ACC112 (cell line): ENCODE measurements around the gene SGCG.

Source experiments
- H2AFZ ChIP-seq: fragments of 200-600 bp; sonication (generic); one replicate; pipeline ENCODE4 v1.6.0; 2017; ENCODE audit warnings: antibody characterized with exemption, low read length; ENCODE audit not compliant: unreplicated experiment
- H3K27ac ChIP-seq: fragments of 200-600 bp; sonication (generic); 2 replicates; pipeline ENCODE4 v1.5.1; 2014; ENCODE audit warnings: low read depth, mild to moderate bottlenecking, antibody characterized with exemption, low read length, moderate library complexity
- H3K27me3 ChIP-seq: fragments of 200-600 bp; sonication (generic); 2 replicates; pipeline ENCODE4 v1.6.1; 2014; ENCODE audit warnings: mild to moderate bottlenecking, antibody characterized with exemption, low read length, moderate library complexity, mixed read lengths; ENCODE audit not compliant: insufficient read depth
- H3K36me3 ChIP-seq: fragments of 200-600 bp; sonication (generic); 2 replicates; pipeline ENCODE4 v1.6.1; 2016; ENCODE audit warnings: mild to moderate bottlenecking, antibody characterized with exemption, low read length, moderate library complexity, mixed read lengths; ENCODE audit not compliant: insufficient read depth
- H3K4me1 ChIP-seq: fragments of 200-600 bp; sonication (generic); one replicate; pipeline ENCODE4 v1.6.1; 2016; ENCODE audit warnings: low read length, mixed read lengths; ENCODE audit not compliant: insufficient read depth, unreplicated experiment, control insufficient read depth
- H3K4me3 ChIP-seq: fragments of 200-600 bp; sonication (generic); 2 replicates; pipeline ENCODE4 v1.5.1; 2014; ENCODE audit warnings: mild to moderate bottlenecking, low read depth, low read length
- H3K79me2 ChIP-seq: fragments of 200-600 bp; sonication (generic); one replicate; pipeline ENCODE4 v1.6.0; 2016; ENCODE audit warnings: low read length; ENCODE audit not compliant: control insufficient read depth, unreplicated experiment, insufficient read depth

The SGCG gene

GRCh38 chr13:23159760-23160637 is 20.8 kb upstream of the SGCG start:
- Histone ChIP-seq H3K4me1 (no peaks in the 10 kb centered on the region), H3K79me2 (no peaks in the 10 kb centered on the region), H3K27me3 (peaks cover 41% of the 10 kb centered on the region), H3K4me3 (peak overlapping the region; percentile 64), H2AFZ (no peak overlapping the region), H3K36me3 (no peaks in the 10 kb centered on the region), H3K27ac (no peak overlapping the region)

- Histone ChIP-seq H3K27ac (no peak overlapping the region), H3K27me3 (peaks cover 41% of the 10 kb centered on the region), H3K4me3 (no peak overlapping the region), H3K36me3 (no peaks in the 10 kb centered on the region), H2AFZ (no peak overlapping the region), H3K4me1 (no peaks in the 10 kb centered on the region), H3K79me2 (no peaks in the 10 kb centered on the region)
These were observed 19.9 kb upstream of the SGCG start for GRCh38 chr13:23160638-23161480.

GRCh38 chr13:23161481-23161825 is 19.3 kb upstream of the SGCG start:
- H3K4me1 ChIP-seq: no peaks in the 10 kb centered on the region
- H3K36me3 ChIP-seq: no peaks in the 10 kb centered on the region
- H3K27me3 ChIP-seq: peaks cover 41% of the 10 kb centered on the region
- H3K79me2 ChIP-seq: no peaks in the 10 kb centered on the region
- no peak overlapping the region for H2AFZ ChIP-seq
- no peak overlapping the region for H3K4me3 ChIP-seq
- H3K27ac ChIP-seq: no peak overlapping the region

- Histone ChIP-seq H3K36me3 (no peaks in the 10 kb centered on the region), H3K79me2 (no peaks in the 10 kb centered on the region), H2AFZ (no peak overlapping the region), H3K4me3 (no peak overlapping the region), H3K27me3 (no peaks in the 10 kb centered on the region), H3K27ac (no peak overlapping the region), H3K4me1 (no peaks in the 10 kb centered on the region)
These were observed 4.9 kb upstream of the SGCG start for GRCh38 chr13:23175920-23176319.

GRCh38 chr13:23182142-23182541 is 1.4 kb downstream of the SGCG start:
- H3K4me3 ChIP-seq: no peak overlapping the region
- H3K4me1 ChIP-seq: no peaks in the 10 kb centered on the region
- no peak overlapping the region for H2AFZ ChIP-seq
- no peaks in the 10 kb centered on the region for H3K27me3 ChIP-seq
- no peaks in the 10 kb centered on the region for H3K79me2 ChIP-seq
- no peak overlapping the region for H3K27ac ChIP-seq
- H3K36me3 ChIP-seq: no peaks in the 10 kb centered on the region

- Histone ChIP-seq H3K27ac (no peak overlapping the region), H3K36me3 (no peaks in the 10 kb centered on the region), H2AFZ (no peak overlapping the region), H3K4me1 (no peaks in the 10 kb centered on the region), H3K79me2 (no peaks in the 10 kb centered on the region), H3K27me3 (no peaks in the 10 kb centered on the region), H3K4me3 (no peak overlapping the region)
These were observed 2.5 kb downstream of the SGCG start for GRCh38 chr13:23183292-23183691.

- no peaks in the 10 kb centered on the region for H3K36me3 ChIP-seq
- no peaks in the 10 kb centered on the region for H3K27me3 ChIP-seq
These were observed 4.8 kb downstream of the SGCG start for GRCh38 chr13:23185542-23185941.

GRCh38 chr13:23201870-23202269 is 21.1 kb downstream of the SGCG start:
- Histone ChIP-seq H3K36me3 (no peaks in the 10 kb centered on the region), H2AFZ (no peak overlapping the region), H3K4me1 (no peaks in the 10 kb centered on the region), H3K79me2 (no peaks in the 10 kb centered on the region), H3K27me3 (no peaks in the 10 kb centered on the region; the same call in 1 of the 2 replicates), H3K27ac (no peak overlapping the region), H3K4me3 (no peak overlapping the region)

More at GRCh38 chr13:23185542-23185941, 4.8 kb downstream of the SGCG start:
- Histone ChIP-seq H2AFZ (no peak overlapping the region), H3K27ac (no peak overlapping the region), H3K4me1 (no peaks in the 10 kb centered on the region), H3K4me3 (no peak overlapping the region), H3K79me2 (no peaks in the 10 kb centered on the region)

- Histone ChIP-seq H3K79me2 (no peaks in the 10 kb centered on the region), H2AFZ (no peak overlapping the region), H3K27me3 (no peaks in the 10 kb centered on the region; the same call in 1 of the 2 replicates), H3K27ac (no peak overlapping the region), H3K4me3 (no peak overlapping the region), H3K36me3 (no peaks in the 10 kb centered on the region), H3K4me1 (no peaks in the 10 kb centered on the region)
These were observed 21.6 kb downstream of the SGCG start for GRCh38 chr13:23202383-23202782.

- Histone ChIP-seq H3K27ac (no peak overlapping the region), H2AFZ (no peak overlapping the region), H3K27me3 (no peaks in the 10 kb centered on the region; the same call in 1 of the 2 replicates), H3K79me2 (no peaks in the 10 kb centered on the region), H3K36me3 (no peaks in the 10 kb centered on the region), H3K4me1 (no peaks in the 10 kb centered on the region), H3K4me3 (no peak overlapping the region)
These were observed 22.7 kb downstream of the SGCG start for GRCh38 chr13:23203516-23203915.
